ENCODE results near the gene VPS54. TPM values are rescaled to one million over a fixed set of nuclear protein-coding genes. Genes with fewer than 3 reads are reported as not detected.

The VPS54 gene
- total and polyA plus RNA-seq, 4 donors, result 4.5 to 25.1 (median 13.3) TPM

- Histone ChIP-seq H3K27ac (ENCODE audit: low read depth in 1 of 2, low read length in 2 of 2) (no peak overlapping the region), H3K4me1 (ENCODE audit: control insufficient read depth in 4 of 4, insufficient read depth in 4 of 4, low read length in 3 of 4) (peaks cover 3 to 34% (median 12%) of the 10 kb centered on the region in 4 donors), H3K9me3 (ENCODE audit: control insufficient read depth in 4 of 4, low read length in 3 of 4) (no peaks in the 10 kb centered on the region), H3K36me3 (ENCODE audit: control insufficient read depth in 4 of 4, insufficient read depth in 3 of 4, low read depth in 1 of 4, low read length in 3 of 4) (peaks cover 5 to 50% (median 33%) of the 10 kb centered on the region in 4 donors), H3K27me3 (ENCODE audit: control insufficient read depth in 4 of 4, insufficient read depth in 4 of 4, low read length in 3 of 4) (no peaks in the 10 kb centered on the region), H3K9ac (ENCODE audit: low read depth in 1 of 2, low read length in 2 of 2) (no peak overlapping the region), H3K4me3 (ENCODE audit: low read depth in 1 of 3, low read length in 3 of 3) (no peak overlapping the region)
- 94% methylated on average over 3 of the region's 3 CpGs for WGBS
- DNase-seq (ENCODE audit: low spot score), result no peak
- TF ChIP-seq RAD21 (IDR thresholded peaks at IDR 0.05), result no peak
- TF ChIP-seq HNF4G (IDR thresholded peaks at IDR 0.05), result no peak
- TF ChIP-seq HNF4A (conservative IDR thresholded peaks at IDR 0.05), result no peak
Measured at GRCh38 chr2:63875559-63876245, 143.5 kb downstream of the VPS54 start.

DNA sequence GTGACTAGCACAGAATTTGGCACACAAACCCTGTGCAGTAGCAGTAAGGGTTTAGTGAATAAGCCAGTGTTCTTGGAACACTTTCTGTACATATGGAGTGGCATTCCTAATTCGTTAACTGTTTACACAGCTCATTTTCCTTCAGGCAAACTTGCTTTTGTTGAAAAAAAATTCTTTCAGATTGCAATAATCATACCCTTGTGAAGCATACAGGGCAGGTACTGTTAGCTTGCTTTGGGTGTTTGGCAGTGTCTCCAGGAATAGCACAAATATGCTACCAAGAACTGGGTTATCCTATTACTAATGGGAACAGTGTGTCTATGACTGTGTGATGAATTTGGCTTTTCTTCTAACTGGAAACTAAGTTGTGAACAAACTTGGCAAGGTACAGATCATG, 144.1 kb downstream of the VPS54 start:
- H3K9ac ChIP-seq (ENCODE audit: low read depth in 1 of 2, low read length in 2 of 2), result no peak overlapping the region
- 55% methylated on average over 1 of the region's 1 CpG for WGBS
- no peak overlapping the region for H3K4me3 ChIP-seq (ENCODE audit: low read depth in 1 of 3, low read length in 3 of 3)
- peaks cover 4 to 38% (median 15%) of the 10 kb centered on the region in 4 donors for H3K4me1 ChIP-seq (ENCODE audit: control insufficient read depth in 4 of 4, insufficient read depth in 4 of 4, low read length in 3 of 4)
- TF ChIP-seq ZBTB33 (IDR thresholded peaks at IDR 0.05) (no peak), YY1 (IDR thresholded peaks at IDR 0.05) (no peak), NR2F2 (IDR thresholded peaks at IDR 0.05) (no peak), FOXA2 (IDR thresholded peaks at IDR 0.05) (no peak), JUND (IDR thresholded peaks at IDR 0.05) (no peak), FOXA1 (IDR thresholded peaks at IDR 0.05) (no peak), TAF1 (conservative IDR thresholded peaks at IDR 0.05) (no peak), MAX (IDR thresholded peaks at IDR 0.05) (no peak), SP1 (IDR thresholded peaks at IDR 0.05) (no peak), CTCF (IDR thresholded peaks at IDR 0.05; ENCODE audit: low read depth, low read length, missing input control) (no peak), EGR1 (IDR thresholded peaks at IDR 0.05; ENCODE audit: low read depth in 2 of 2) (no peak), HNF4G (IDR thresholded peaks at IDR 0.05) (no peak), RAD21 (IDR thresholded peaks at IDR 0.05) (no peak), HNF4A (conservative IDR thresholded peaks at IDR 0.05) (no peak), RXRA (IDR thresholded peaks at IDR 0.05) (no peak), GABPA (IDR thresholded peaks at IDR 0.05 in 1 of 2, conservative IDR thresholded peaks at IDR 0.05 in 1 of 2) (no peak)
- TF ChIP-seq, protein P1, sequence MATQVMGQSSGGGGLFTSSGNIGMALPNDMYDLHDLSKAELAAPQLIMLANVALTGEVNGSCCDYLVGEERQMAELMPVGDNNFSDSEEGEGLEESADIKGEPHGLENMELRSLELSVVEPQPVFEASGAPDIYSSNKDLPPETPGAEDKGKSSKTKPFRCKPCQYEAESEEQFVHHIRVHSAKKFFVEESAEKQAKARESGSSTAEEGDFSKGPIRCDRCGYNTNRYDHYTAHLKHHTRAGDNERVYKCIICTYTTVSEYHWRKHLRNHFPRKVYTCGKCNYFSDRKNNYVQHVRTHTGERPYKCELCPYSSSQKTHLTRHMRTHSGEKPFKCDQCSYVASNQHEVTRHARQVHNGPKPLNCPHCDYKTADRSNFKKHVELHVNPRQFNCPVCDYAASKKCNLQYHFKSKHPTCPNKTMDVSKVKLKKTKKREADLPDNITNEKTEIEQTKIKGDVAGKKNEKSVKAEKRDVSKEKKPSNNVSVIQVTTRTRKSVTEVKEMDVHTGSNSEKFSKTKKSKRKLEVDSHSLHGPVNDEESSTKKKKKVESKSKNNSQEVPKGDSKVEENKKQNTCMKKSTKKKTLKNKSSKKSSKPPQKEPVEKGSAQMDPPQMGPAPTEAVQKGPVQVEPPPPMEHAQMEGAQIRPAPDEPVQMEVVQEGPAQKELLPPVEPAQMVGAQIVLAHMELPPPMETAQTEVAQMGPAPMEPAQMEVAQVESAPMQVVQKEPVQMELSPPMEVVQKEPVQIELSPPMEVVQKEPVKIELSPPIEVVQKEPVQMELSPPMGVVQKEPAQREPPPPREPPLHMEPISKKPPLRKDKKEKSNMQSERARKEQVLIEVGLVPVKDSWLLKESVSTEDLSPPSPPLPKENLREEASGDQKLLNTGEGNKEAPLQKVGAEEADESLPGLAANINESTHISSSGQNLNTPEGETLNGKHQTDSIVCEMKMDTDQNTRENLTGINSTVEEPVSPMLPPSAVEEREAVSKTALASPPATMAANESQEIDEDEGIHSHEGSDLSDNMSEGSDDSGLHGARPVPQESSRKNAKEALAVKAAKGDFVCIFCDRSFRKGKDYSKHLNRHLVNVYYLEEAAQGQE (IDR thresholded peaks at IDR 0.05), result no peak
- TF ChIP-seq, protein P2, sequence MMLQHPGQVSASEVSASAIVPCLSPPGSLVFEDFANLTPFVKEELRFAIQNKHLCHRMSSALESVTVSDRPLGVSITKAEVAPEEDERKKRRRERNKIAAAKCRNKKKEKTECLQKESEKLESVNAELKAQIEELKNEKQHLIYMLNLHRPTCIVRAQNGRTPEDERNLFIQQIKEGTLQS (IDR thresholded peaks at IDR 0.05), result no peak
- DNase-seq (ENCODE audit: low spot score), result no peak
- no peaks in the 10 kb centered on the region for H3K9me3 ChIP-seq (ENCODE audit: control insufficient read depth in 4 of 4, low read length in 3 of 4)
- H3K27me3 ChIP-seq (ENCODE audit: control insufficient read depth in 4 of 4, insufficient read depth in 4 of 4, low read length in 3 of 4), result no peaks in the 10 kb centered on the region
- H3K27ac ChIP-seq (ENCODE audit: low read depth in 1 of 2, low read length in 2 of 2), result no peak overlapping the region
- H3K36me3 ChIP-seq (ENCODE audit: control insufficient read depth in 4 of 4, insufficient read depth in 3 of 4, low read depth in 1 of 4, low read length in 3 of 4), result peaks cover 5 to 54% (median 29%) of the 10 kb centered on the region in 4 donors

Measured in liver (tissue), 9 donors.